ENCODE results near the gene MNT.
A peak's percentile ranks its signal among the peaks of the same experiment; 100 is the strongest.

The MNT gene

DNA sequence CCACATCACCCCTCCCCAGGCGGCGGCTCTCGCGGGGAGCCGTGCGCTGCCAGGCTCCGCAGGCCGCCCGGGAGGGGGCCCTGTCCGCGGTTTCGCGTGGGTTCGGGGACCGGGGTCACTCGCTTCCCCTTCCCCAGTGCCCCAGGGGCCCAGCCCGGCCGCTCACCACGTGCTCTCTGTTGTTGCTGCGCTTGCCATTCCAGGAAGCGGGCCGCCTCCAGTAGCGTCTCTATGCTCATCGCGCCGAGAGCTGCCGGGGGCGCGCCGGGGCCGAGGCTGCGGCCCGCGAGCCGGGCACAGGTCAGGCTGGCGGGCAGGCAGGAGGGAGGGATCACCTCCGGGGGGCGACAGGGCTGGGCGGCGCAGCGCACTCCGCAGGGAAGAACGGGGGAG lies 390 bp downstream of the MNT start:
- Mint-ChIP-seq H3K4me1 (peaks cover 65% of the 10 kb centered on the region), H3K27ac (no peak overlapping the region), H3K4me3 (peak overlapping the region; percentile 92), H3K27me3 (ENCODE audit: low read depth, poor library complexity) (no peaks in the 10 kb centered on the region), H3K36me3 (ENCODE audit: low read depth) (peaks cover 7% of the 10 kb centered on the region), H3K9me3 (no peaks in the 10 kb centered on the region)
- DNase-seq = peak; percentile 65
- TF ChIP-seq, protein P1, sequence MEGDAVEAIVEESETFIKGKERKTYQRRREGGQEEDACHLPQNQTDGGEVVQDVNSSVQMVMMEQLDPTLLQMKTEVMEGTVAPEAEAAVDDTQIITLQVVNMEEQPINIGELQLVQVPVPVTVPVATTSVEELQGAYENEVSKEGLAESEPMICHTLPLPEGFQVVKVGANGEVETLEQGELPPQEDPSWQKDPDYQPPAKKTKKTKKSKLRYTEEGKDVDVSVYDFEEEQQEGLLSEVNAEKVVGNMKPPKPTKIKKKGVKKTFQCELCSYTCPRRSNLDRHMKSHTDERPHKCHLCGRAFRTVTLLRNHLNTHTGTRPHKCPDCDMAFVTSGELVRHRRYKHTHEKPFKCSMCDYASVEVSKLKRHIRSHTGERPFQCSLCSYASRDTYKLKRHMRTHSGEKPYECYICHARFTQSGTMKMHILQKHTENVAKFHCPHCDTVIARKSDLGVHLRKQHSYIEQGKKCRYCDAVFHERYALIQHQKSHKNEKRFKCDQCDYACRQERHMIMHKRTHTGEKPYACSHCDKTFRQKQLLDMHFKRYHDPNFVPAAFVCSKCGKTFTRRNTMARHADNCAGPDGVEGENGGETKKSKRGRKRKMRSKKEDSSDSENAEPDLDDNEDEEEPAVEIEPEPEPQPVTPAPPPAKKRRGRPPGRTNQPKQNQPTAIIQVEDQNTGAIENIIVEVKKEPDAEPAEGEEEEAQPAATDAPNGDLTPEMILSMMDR (IDR thresholded peaks at IDR 0.05) = no peak

DNA sequence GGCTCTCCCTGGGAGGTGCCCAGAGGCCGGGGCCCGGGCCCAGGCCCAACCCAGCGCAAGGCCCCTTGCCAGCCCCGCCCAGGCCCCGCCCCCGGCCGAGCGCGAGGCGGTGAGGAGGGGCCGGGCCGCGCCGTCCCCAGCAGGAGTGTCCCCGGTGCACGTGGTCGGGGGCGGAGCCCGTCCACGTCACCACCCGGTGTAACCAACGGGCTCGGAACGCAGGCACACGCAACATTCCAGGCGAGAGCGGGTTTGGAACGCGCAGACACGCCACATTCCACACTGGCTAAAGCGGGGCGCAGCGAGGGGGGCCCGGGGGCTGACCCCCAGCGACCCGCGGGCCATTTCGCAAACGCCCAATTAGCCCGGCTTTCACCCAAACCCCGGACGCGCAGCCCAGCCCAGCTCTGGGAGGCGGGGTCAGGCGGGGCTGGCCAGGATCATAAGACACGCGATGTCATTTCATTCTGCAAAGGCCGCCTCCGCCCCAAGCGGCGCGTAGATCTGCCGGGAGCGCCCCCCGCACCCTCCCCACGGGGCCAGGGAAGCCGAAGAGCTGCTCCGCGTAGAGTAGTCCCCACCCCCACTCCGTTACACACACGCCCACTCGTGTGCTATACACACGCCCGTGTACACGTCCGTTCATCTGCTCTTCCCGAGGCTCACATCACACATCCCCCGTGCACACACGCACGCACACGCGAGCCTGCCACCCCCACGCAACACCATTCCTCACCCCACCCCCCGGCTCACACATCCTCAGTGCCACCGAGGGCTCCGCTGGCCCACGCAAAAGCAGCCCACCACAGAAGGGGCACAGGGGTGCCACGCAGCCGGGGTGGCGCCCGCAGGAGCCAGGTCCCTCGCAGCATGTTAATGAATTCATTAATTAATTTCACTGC lies 1.0 kb downstream of the MNT start:
- DNase-seq = peak; percentile 95
- Mint-ChIP-seq H3K4me1 (peaks cover 65% of the 10 kb centered on the region), H3K4me3 (peak overlapping the region; percentile 92), H3K9me3 (no peaks in the 10 kb centered on the region), H3K27me3 (ENCODE audit: low read depth, poor library complexity) (no peaks in the 10 kb centered on the region), H3K36me3 (ENCODE audit: low read depth) (peaks cover under 1% of the 10 kb centered on the region), H3K27ac (peak overlapping the region; percentile 99)
- TF ChIP-seq, protein P1 (IDR thresholded peaks at IDR 0.05) = no peak

DNA sequence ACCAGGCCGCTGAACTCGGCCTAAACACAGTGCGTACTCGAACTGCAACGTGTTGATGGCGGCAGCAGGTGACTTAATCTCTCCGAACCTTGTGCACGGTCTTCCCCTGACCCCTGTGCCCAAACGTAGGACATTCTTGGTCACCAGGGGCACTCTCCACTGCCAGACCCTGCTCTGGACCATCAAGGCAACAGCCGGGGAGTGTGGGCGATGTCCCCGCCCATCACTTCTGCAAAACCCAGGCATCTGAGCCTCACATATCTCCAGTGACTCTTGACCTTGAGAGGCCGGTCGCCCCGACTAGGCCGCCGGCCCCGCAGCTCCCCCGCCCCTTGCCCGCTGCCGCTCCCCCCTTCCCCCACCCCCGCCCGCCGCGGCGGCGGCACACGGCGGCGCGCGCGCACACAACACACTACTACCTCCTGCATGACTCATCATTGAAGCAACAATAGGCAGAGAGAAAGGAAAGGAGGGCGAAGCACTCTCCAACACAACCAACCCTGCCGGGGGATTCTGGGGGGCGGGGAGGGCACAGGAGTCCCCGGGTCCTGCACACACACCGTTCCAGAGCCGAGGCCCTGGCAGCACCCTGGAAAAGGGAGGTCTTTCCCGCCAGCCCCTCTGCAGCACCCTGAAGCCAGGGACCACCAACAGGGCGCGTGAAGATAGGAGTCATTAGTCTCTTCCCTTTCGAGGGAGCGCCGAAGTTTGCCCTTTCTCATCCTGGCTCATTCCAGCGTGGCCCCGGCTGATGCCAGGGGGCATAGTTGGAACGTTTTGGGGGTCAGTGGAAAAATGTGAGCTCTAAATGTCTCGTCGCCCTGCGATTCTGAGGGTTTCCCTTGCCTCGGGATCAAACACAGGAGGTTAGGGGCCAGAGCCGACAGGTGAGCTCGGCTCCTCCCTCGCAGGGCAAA lies 1.9 kb downstream of the MNT start:
- DNase-seq = no peak
- Mint-ChIP-seq H3K9me3 (no peaks in the 10 kb centered on the region), H3K36me3 (ENCODE audit: low read depth) (no peaks in the 10 kb centered on the region), H3K4me1 (peaks cover 67% of the 10 kb centered on the region), H3K27ac (peak overlapping the region; percentile 97), H3K27me3 (ENCODE audit: low read depth, poor library complexity) (no peaks in the 10 kb centered on the region), H3K4me3 (peak overlapping the region; percentile 92)
- TF ChIP-seq, protein P1 (IDR thresholded peaks at IDR 0.05) = no peak

DNA sequence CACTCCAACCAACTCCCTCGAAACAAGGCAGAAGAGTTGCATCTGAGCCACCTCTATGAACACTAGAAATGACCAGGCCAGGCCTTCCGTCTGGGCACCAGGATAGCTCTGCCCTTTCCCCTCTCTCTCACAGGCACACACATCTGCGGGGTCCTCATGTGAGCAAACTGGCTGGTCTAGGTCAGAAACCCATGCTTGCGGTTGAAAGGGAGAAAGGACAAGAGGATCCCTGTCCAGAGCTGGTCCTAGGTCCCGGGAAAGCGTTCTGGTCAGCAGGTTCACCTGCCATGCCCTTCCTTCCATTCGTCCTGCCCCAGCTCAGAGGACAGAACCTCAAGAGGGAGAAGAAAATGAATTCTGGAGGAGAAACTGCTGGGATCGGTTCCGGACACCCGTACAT lies 2.7 kb downstream of the MNT start:
- Mint-ChIP-seq H3K9me3 (no peaks in the 10 kb centered on the region), H3K27me3 (ENCODE audit: low read depth, poor library complexity) (no peaks in the 10 kb centered on the region), H3K4me1 (peaks cover 65% of the 10 kb centered on the region), H3K36me3 (ENCODE audit: low read depth) (no peaks in the 10 kb centered on the region), H3K4me3 (peak overlapping the region; percentile 92), H3K27ac (peak overlapping the region; percentile 95)
- TF ChIP-seq, protein P1 (IDR thresholded peaks at IDR 0.05) = no peak
- DNase-seq = no peak

DNA sequence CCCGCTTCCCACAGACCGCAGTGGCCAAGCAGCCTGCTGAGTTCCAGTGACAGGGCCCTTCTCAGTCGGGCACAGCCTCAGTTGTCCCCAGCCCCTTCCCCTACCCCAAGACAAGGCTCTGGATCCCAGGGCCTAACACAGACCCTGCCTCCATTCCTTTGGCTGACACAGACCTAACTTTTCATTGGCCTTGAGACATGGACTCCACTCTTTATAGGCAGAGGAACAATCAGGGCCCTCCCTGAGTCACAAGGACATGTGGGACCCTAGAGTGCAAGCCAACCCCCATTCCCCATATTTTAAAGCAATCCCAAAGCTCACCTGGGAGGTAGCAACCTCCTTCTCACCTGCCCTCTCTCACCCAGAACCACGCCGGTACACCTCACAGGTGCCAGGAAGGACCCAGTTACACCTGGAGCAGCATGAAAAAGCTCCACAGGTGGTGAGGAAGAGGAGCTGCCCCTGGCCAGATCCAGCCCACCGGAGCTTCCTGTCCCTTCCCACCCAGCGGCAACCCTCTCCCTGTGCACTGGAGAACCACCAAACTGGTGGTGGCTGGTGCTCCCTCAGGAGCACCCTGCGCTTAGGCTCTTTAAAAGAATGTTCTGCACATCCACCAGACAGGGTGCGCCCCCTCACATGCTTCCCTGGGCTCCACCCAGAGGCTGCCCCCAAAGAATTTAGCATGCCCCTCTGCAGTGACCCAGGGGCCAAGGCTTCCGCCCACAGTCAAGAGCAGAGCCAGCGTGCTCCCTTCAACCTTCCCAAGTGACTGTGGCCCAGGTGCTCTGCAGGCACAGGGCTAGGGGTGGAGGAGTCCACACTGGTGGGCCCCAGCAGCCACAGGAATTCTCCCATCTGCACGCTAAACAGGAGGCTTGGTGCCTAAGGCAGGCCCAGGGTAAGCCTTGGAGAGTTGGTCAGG lies 3.4 kb downstream of the MNT start:
- H3K9me3 Mint-ChIP-seq = no peaks in the 10 kb centered on the region
- TF ChIP-seq, protein P1 (IDR thresholded peaks at IDR 0.05) = no peak
- H3K27ac Mint-ChIP-seq = peak overlapping the region; percentile 95
- H3K4me3 Mint-ChIP-seq = peak overlapping the region; percentile 92
- peaks cover 60% of the 10 kb centered on the region for H3K4me1 Mint-ChIP-seq
- no peaks in the 10 kb centered on the region for H3K36me3 Mint-ChIP-seq (ENCODE audit: low read depth)
- DNase-seq = no peak
- H3K27me3 Mint-ChIP-seq (ENCODE audit: low read depth, poor library complexity) = no peaks in the 10 kb centered on the region
